Activated CD8-positive, alpha-beta memory T cell treated with anti-CD3 and anti-CD28 coated beads, Interleukin-2, amount 10 ng/mL, durations not matched to agents 7 days and 5 days (primary cell): Measurements from ENCODE around the gene SSTR3. TPM values are rescaled to one million over a fixed set of nuclear protein-coding genes. Genes with fewer than 3 reads are reported as not detected.

ENCODE experiments used
- ATAC-seq: fragments of 150-1000 bp; cut with Tn5 transposase; one replicate; pipeline ENCODE4 v1.10.0; 2021; ENCODE audit warnings: moderate library complexity
- CTCF ChIA-PET: fragments of 350-600 bp; sonication (Branson Sonifier 250); formaldehyde crosslinking; loops from one replicate; lab custom pipeline; 2021; ENCODE audit warnings: antibody characterized with exemption; lab: Charles Lee
- DNase-seq: peaks from one replicate; pipeline ENCODE4 v3.0.0-alpha.2; 2020
- H3K27ac Mint-ChIP-seq: one replicate; pipeline ENCODE4 v1.8.0; 2021; ENCODE audit warnings: mild to moderate bottlenecking, mixed read lengths
- H3K27me3 Mint-ChIP-seq: one replicate; pipeline ENCODE4 v1.8.0; 2021; ENCODE audit warnings: mixed read lengths
- H3K36me3 Mint-ChIP-seq: one replicate; pipeline ENCODE4 v1.8.0; 2021; ENCODE audit warnings: mild to moderate bottlenecking, mixed read lengths
- H3K4me1 Mint-ChIP-seq: one replicate; pipeline ENCODE4 v1.8.0; 2021; ENCODE audit warnings: mixed read lengths
- H3K4me3 Mint-ChIP-seq: one replicate; pipeline ENCODE4 v1.8.0; 2021; ENCODE audit warnings: mild to moderate bottlenecking, moderate library complexity, mixed read lengths
- H3K9me3 Mint-ChIP-seq: one replicate; pipeline ENCODE4 v1.8.0; 2022; ENCODE audit warnings: low read depth, mixed read lengths
- total RNA-seq, 2 experiments: library from RNA; stranded (reverse); gene quantifications; one replicate each; pipeline ENCODE4 v1.2.3, GENCODE V29; 2021

The SSTR3 gene
- total RNA-seq, 2 experiments from 2014 or later = 1.3 to 2.2 TPM

DNA sequence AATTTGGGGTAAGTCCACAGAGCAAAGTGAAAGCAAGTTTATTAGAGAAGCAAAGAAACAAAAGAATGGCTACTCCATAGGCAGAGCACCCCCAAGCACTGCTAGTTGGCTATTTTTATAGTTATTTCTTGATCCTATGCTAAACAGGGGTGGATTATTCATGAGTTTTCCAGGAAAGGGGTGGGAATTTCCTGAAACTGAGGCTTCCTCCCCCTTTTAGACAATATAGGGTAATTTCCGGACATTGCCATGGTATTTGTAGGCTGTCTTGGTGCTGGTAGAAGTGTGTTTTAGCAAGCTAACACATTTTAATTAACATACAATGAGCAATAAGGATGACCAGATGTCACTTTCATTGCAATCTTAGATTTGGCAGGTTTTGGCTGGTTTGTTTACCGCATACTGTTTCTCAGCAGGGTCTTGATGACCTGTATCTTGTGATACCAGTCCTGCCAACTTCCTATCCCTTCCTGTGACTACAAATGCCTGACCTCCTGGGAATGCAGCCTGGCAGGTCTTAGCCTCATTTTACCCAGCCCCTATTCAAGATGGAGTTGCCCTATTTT is 23.3 kb downstream of the SSTR3 start:
- peaks cover 21% of the 10 kb centered on the region for H3K36me3 Mint-ChIP-seq
- H3K4me1 Mint-ChIP-seq = peaks cover 64% of the 10 kb centered on the region
- CTCF ChIA-PET = interaction anchor here (1.8 kb wide), 1 partner anchor 27 kb away, joined by 3 read pairs; no protein-coding TSS in a partner anchor
- no peak overlapping the region for H3K4me3 Mint-ChIP-seq
- DNase-seq (no peak), ATAC-seq (no peak)
- no peaks in the 10 kb centered on the region for H3K27me3 Mint-ChIP-seq
- peak overlapping the region; percentile 58 for H3K27ac Mint-ChIP-seq
- no peaks in the 10 kb centered on the region for H3K9me3 Mint-ChIP-seq

- Mint-ChIP-seq H3K27me3 (no peaks in the 10 kb centered on the region), H3K4me3 (no peak within 1 kb of the TSS), H3K27ac (peak within 1 kb of the TSS; percentile 58), H3K4me1 (peaks cover 64% of the 10 kb centered on the region), H3K9me3 (no peaks in the 10 kb centered on the region), H3K36me3 (peaks cover 19% of the 10 kb centered on the region)
- ATAC-seq = no peak
- CTCF ChIA-PET = interaction anchor here (1.6 to 5.6 kb wide), 2 partner anchors 11 to 25 kb away, joined by 8 to 47 read pairs; no protein-coding TSS in a partner anchor
- no peak for DNase-seq
Observed at GRCh38 chr22:37187891-37188761, 24.2 kb downstream of the SSTR3 start, which contains the start of gene C1QTNF6. C1QTNF6 (minus strand) TSS chr22:37188247; CDS start chr22:37188213, 34 bp downstream.

- CTCF ChIA-PET = interaction anchor here (1.1 to 5.6 kb wide), 3 partner anchors 11 to 39 kb away, joined by 4 to 47 read pairs (median 8); no protein-coding TSS in a partner anchor
- Mint-ChIP-seq H3K4me1 (peaks cover 62% of the 10 kb centered on the region), H3K27ac (no peak overlapping the region), H3K9me3 (no peaks in the 10 kb centered on the region), H3K36me3 (peaks cover 15% of the 10 kb centered on the region), H3K4me3 (no peak overlapping the region), H3K27me3 (no peaks in the 10 kb centered on the region)
- ATAC-seq (no peak), DNase-seq (no peak)
Observed at GRCh38 chr22:37187552-37187890, 24.8 kb downstream of the SSTR3 start.

GRCh38 chr22:37186997-37187522 is 25.2 kb downstream of the SSTR3 start:
- CTCF ChIA-PET = interaction anchor here (1.0 to 5.6 kb wide), 4 partner anchors 12 to 108 kb away, joined by 4 to 47 read pairs (median 6); no protein-coding TSS in a partner anchor
- no peaks in the 10 kb centered on the region for H3K27me3 Mint-ChIP-seq
- H3K27ac Mint-ChIP-seq = peak overlapping the region; percentile 44
- peaks cover 64% of the 10 kb centered on the region for H3K4me1 Mint-ChIP-seq
- DNase-seq = no peak
- H3K36me3 Mint-ChIP-seq = peaks cover 14% of the 10 kb centered on the region
- no peaks in the 10 kb centered on the region for H3K9me3 Mint-ChIP-seq
- no peak for ATAC-seq
- H3K4me3 Mint-ChIP-seq = no peak overlapping the region

GRCh38 chr22:37186228-37186996 is 25.9 kb downstream of the SSTR3 start:
- Mint-ChIP-seq H3K9me3 (no peaks in the 10 kb centered on the region), H3K27ac (peak overlapping the region; percentile 79), H3K27me3 (no peaks in the 10 kb centered on the region), H3K4me1 (peaks cover 66% of the 10 kb centered on the region), H3K4me3 (peak overlapping the region; percentile 56), H3K36me3 (peaks cover 12% of the 10 kb centered on the region)
- ATAC-seq (peak; percentile 87), DNase-seq (peak; percentile 73)
- CTCF ChIA-PET = interaction anchor here (0.8 to 5.6 kb wide), 5 partner anchors 12 to 107 kb away, joined by 3 to 47 read pairs (median 4); no protein-coding TSS in a partner anchor

DNA sequence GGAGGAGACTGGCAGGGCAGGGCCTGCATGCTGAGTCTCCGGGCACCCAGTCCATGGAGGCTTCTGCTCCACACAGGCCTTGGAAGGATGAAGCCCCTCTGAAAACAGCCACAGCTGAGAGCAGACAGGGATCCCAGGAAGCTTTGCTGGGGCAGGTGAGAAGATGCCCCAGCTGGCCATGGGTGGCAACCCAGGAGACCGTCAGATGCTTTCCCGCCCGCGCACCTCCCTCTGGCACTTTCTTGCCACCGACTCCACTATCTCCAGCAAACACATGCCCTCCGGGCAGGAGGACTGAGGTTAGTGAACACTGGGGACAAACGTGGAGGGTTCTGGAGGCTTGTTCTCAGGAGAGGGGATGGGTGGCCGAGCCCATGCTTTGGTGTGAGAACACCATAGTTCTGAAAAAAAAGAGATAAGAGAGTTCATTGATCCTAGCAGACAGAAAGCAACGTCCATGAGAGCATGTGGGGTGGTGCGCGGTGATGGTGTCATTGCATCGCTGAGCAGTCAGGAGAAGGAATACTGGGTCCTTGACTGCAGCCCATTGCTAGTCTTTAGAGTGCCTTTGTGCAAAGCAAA is 26.5 kb downstream of the SSTR3 start:
- H3K36me3 Mint-ChIP-seq = peaks cover 9% of the 10 kb centered on the region
- no peaks in the 10 kb centered on the region for H3K9me3 Mint-ChIP-seq
- CTCF ChIA-PET = interaction anchor here (0.8 to 5.6 kb wide), 4 partner anchors 13 to 115 kb away, joined by 3 to 47 read pairs (median 4); no protein-coding TSS in a partner anchor
- H3K4me3 Mint-ChIP-seq = peak overlapping the region; percentile 56
- no peaks in the 10 kb centered on the region for H3K27me3 Mint-ChIP-seq
- ATAC-seq = no peak
- DNase-seq = no peak
- H3K4me1 Mint-ChIP-seq = peaks cover 66% of the 10 kb centered on the region
- H3K27ac Mint-ChIP-seq = peak overlapping the region; percentile 79

DNA sequence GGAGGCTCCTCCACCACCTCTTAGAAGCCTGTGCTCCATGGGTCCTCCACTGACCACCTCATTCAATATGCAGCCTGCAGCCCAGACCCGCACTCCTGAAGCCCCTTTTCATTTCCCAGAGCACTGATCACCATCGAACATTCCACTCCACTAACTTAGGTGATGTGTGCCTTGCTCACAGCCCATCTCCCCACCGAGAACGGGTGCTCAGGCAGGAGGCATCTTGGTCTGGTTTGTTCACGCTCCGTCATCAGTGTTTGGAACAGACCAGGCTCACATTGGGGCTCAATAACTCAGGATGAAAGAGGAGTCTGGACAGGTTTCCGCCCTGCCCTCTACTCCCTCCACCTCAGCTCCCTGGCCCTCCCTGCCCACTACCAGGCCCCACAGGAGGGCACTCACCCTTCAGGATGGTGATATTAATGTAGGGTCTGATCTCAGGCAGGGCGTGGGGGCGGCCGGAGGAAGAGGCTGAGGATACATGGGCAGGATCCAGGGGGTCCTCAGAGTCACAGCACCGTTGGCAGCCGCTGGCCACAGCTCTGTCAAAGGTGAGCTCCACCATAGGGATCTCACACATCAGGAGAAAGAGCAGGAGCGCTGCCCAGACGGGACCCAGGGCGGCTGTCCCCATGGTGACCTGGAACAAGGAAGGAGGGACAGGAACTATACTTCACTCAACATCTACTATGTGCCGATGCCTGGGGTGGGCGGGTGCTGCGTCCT is 27.3 kb downstream of the SSTR3 start:
- no peak for ATAC-seq
- H3K4me1 Mint-ChIP-seq = peaks cover 66% of the 10 kb centered on the region
- H3K4me3 Mint-ChIP-seq = no peak overlapping the region
- DNase-seq = no peak
- no peak overlapping the region for H3K27ac Mint-ChIP-seq
- no peaks in the 10 kb centered on the region for H3K27me3 Mint-ChIP-seq
- H3K9me3 Mint-ChIP-seq = no peaks in the 10 kb centered on the region
- CTCF ChIA-PET = interaction anchor here (1.0 to 5.6 kb wide), 3 partner anchors 14 to 114 kb away, joined by 3 to 47 read pairs (median 8); no protein-coding TSS in a partner anchor
- H3K36me3 Mint-ChIP-seq = peaks cover 5% of the 10 kb centered on the region

DNA sequence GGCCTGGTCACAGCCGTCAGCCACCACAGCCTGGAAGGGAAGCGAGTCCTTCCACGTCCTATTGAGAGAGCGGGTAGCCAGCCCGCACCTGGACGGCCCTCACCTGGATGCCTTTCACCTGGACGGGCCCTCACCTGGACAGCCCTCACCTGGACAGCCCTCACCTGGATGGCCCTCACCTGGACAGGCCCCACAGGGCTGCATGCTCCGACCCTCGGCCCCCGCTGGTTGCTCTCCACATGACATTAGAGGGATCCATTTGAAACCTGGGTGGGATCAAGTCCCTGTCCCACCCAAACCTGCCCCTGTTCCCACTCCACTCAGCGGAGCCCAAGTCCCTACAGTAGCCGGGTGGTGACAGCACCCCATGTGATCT is 27.9 kb downstream of the SSTR3 start:
- DNase-seq = no peak
- peaks cover 64% of the 10 kb centered on the region for H3K4me1 Mint-ChIP-seq
- H3K27me3 Mint-ChIP-seq = no peaks in the 10 kb centered on the region

DNA sequence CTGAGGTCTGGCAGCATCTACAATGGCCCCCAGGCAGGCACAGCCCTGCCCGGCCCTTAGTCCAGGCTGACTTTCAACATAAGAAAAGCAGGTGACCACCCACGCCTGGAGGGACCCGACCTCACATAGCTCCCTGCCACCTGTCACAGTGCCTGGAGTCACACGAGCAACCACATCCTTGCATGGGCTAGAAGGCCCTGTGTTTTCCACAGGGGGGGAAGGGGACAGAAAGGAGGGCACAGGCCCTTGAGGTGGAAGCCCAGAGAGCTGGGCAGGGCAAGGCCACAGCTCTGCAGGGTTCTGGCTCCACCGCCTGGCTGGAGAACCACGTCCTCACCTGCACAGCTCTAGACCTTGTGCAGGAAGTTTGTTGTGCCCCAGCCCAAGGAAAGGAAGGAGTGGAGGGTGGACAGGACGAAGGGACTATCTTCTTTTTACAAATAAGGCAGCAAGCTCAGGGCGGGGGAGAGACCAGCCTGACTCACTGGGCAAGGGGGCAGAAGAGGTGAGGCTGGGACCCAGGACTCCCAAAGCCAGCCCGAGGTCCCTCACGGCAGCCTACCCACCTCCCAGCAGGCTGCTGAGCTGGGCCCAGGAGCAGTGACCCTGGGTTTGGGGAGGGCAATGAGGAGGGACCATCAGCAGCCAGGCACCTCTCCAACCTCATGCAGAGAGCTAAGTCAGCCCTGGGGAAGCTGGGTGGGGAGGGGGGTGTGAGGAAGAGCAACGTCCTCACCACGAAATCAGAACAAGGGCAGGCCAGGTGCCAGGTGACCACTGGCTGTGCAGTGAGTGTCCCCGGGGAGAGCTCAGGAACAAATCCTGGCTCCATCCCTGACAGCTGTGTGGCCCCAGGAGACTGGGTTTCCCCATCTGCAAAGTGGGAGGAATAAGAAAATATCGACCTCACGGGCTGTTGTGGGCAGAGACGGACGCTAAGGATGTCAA is 28.6 kb downstream of the SSTR3 start:
- H3K9me3 Mint-ChIP-seq = no peaks in the 10 kb centered on the region
- no peak overlapping the region for H3K4me3 Mint-ChIP-seq
- H3K27me3 Mint-ChIP-seq = no peaks in the 10 kb centered on the region
- peak overlapping the region; percentile 30 for H3K27ac Mint-ChIP-seq
- ATAC-seq (peak; percentile 25), DNase-seq (no peak)
- H3K36me3 Mint-ChIP-seq = no peaks in the 10 kb centered on the region
- peaks cover 58% of the 10 kb centered on the region for H3K4me1 Mint-ChIP-seq
- CTCF ChIA-PET = interaction anchor here (0.8 to 5.6 kb wide), 12 partner anchors 8 to 165 kb away, joined by 3 to 47 read pairs (median 4); no protein-coding TSS in a partner anchor

More for the DNA sequence above, 27.9 kb downstream of the SSTR3 start:
- no peaks in the 10 kb centered on the region for H3K9me3 Mint-ChIP-seq
- no peak overlapping the region for H3K4me3 Mint-ChIP-seq
- H3K36me3 Mint-ChIP-seq = peaks cover under 1% of the 10 kb centered on the region
- H3K27ac Mint-ChIP-seq = no peak overlapping the region
- CTCF ChIA-PET = interaction anchor here (0.8 to 5.6 kb wide), 7 partner anchors 9 to 166 kb away, joined by 3 to 47 read pairs (median 3); no protein-coding TSS in a partner anchor
- ATAC-seq = no peak

DNA sequence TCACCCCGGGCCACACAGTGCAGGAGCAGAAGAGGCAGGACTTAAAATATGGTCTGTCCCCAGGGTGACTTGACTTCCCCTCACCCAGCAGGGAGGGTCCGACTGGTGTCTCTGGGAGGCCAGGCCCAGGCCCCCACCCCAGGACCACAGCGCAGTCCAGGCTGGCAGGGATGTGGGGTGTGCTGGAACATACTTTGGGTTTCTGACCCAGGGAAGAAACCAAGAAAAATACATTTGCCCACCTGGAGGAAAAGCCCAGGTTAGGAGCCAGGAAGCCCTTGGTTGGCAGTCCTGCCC is 29.4 kb downstream of the SSTR3 start:
- Mint-ChIP-seq H3K4me1 (peaks cover 52% of the 10 kb centered on the region), H3K4me3 (no peak overlapping the region), H3K36me3 (no peaks in the 10 kb centered on the region), H3K9me3 (no peaks in the 10 kb centered on the region), H3K27ac (no peak overlapping the region), H3K27me3 (no peaks in the 10 kb centered on the region)
- ATAC-seq = no peak
- CTCF ChIA-PET = interaction anchor here (0.8 to 5.6 kb wide), 8 partner anchors 9 to 138 kb away, joined by 3 to 47 read pairs (median 4); no protein-coding TSS in a partner anchor
- DNase-seq = no peak
